ENCODE measurements around the gene ALDH3B2. TPM values are rescaled to one million over a fixed set of nuclear protein-coding genes. Genes with fewer than 3 reads are reported as not detected.

ALDH3B2 gene
- total RNA-seq, 1 experiment from 2014 or later, result not detected

- no peak overlapping the region for H2AFZ ChIP-seq (ENCODE audit: low read depth, low read length, poor library complexity, severe bottlenecking)
- no peak overlapping the region for H3K4me2 ChIP-seq (ENCODE audit: low read length)
- peaks cover 0 to 13% of the 10 kb centered on the region in 2 experiments; a peak in 2 of 4 replicates for H3K4me1 ChIP-seq (ENCODE audit: control insufficient read depth in 1 of 2, insufficient read depth in 2 of 2, low read length in 2 of 2)
- RAD21 ChIA-PET (ENCODE audit: low non-redundant PET in 1 of 2, low total read pairs in 2 of 2, uncharacterized antibody in 2 of 2, unreplicated experiment in 2 of 2), result interaction anchor here in 1 of 2 experiments (0.6 kb wide), 1 partner anchor 223 kb away, joined by 4 read pairs; no protein-coding TSS in a partner anchor
- BruUV-seq (replicated peaks), result no TSS peak
- intact Hi-C loops (cut with micrococcal nuclease), result loop anchor here (10.0 kb wide), 1 partner anchor 159 kb away; no protein-coding TSS in a partner anchor
- no peaks in the 10 kb centered on the region for H4K20me1 ChIP-seq (ENCODE audit: insufficient read depth)
- H3K27me3 ChIP-seq (ENCODE audit: insufficient read depth, low read length), result no peaks in the 10 kb centered on the region
- no peak overlapping the region for H3K9ac ChIP-seq (ENCODE audit: low read length)
- no peaks in the 10 kb centered on the region for H3K36me3 ChIP-seq (ENCODE audit: control insufficient read depth in 1 of 2, insufficient read depth in 2 of 2, low read length in 2 of 2)
- POLR2A ChIA-PET, result no interaction called here
- H3K4me3 ChIP-seq (replicated peaks in 1 of 2; ENCODE audit: low read depth in 1 of 2, low read length in 2 of 2), result no peak overlapping the region
- no peaks in the 10 kb centered on the region for H3K79me2 ChIP-seq (ENCODE audit: insufficient read depth, low read length)
- H3K9me3 ChIP-seq (ENCODE audit: control insufficient read depth in 1 of 2, insufficient read depth in 1 of 2, low read depth in 1 of 2, low read length in 2 of 2), result no peaks in the 10 kb centered on the region; a peak in 2 of 4 replicates
- no peak for ATAC-seq
- no peaks in the 10 kb centered on the region for H3K9me2 ChIP-seq (ENCODE audit: insufficient read depth)
- H3K27ac ChIP-seq (ENCODE audit: low read depth, low read length), result no peak overlapping the region
- no peak for DNase-seq (ENCODE audit: low read depth, low spot score)
- CTCF ChIA-PET, result interaction anchor here (0.9 to 2.5 kb wide), 2 partner anchors 14 to 16 kb away, joined by 3 to 10 read pairs; partner anchors contain the start of gene NUDT8
- peak; percentile 35 for TF ChIP-seq RAD21 (IDR thresholded peaks at IDR 0.05; ENCODE audit: low read depth)
- no peak for TF ChIP-seq YY1 (IDR thresholded peaks at IDR 0.05; ENCODE audit: extremely low read depth, insufficient replicate concordance, low read depth, low read length)
Measured at GRCh38 chr11:67645521-67646461, 28.6 kb downstream of the ALDH3B2 start.

- H4K20me1 ChIP-seq (ENCODE audit: insufficient read depth), result no peaks in the 10 kb centered on the region
- H3K9ac ChIP-seq (ENCODE audit: low read length), result no peak overlapping the region
- H3K4me3 ChIP-seq (replicated peaks in 1 of 2; ENCODE audit: low read depth in 1 of 2, low read length in 2 of 2), result no peak overlapping the region
- ChIA-PET RAD21 (ENCODE audit: low non-redundant PET in 1 of 2, low total read pairs in 2 of 2, uncharacterized antibody in 2 of 2, unreplicated experiment in 2 of 2) (no interaction called here), POLR2A (no interaction called here), CTCF (interaction anchor here (0.6 to 2.5 kb wide), 2 partner anchors 15 to 420 kb away, joined by 3 to 10 read pairs; partner anchors contain the start of gene NUDT8)
- TF ChIP-seq EGR1 (IDR thresholded peaks at IDR 0.05; ENCODE audit: low read depth) (no peak), RAD21 (IDR thresholded peaks at IDR 0.05; ENCODE audit: low read depth) (no peak), CEBPB (IDR thresholded peaks at IDR 0.05; ENCODE audit: low read depth) (no peak), CBX3 (IDR thresholded peaks at IDR 0.05; ENCODE audit: low read depth) (no peak), SIN3A (IDR thresholded peaks at IDR 0.05; ENCODE audit: low read depth) (no peak), EZH2 (IDR thresholded peaks at IDR 0.05) (no peak)
- intact Hi-C loops (cut with micrococcal nuclease), result loop anchor here (10.0 kb wide), 1 partner anchor 160 kb away; no protein-coding TSS in a partner anchor
- peaks cover 0 to 4% of the 10 kb centered on the region in 2 experiments; a peak in 1 of 4 replicates for H3K4me1 ChIP-seq (ENCODE audit: control insufficient read depth in 1 of 2, insufficient read depth in 2 of 2, low read length in 2 of 2)
- no peak overlapping the region for H3K27ac ChIP-seq (ENCODE audit: low read depth, low read length)
- no peaks in the 10 kb centered on the region for H3K79me2 ChIP-seq (ENCODE audit: insufficient read depth, low read length)
- no peaks in the 10 kb centered on the region; a peak in 2 of 4 replicates for H3K9me3 ChIP-seq (ENCODE audit: control insufficient read depth in 1 of 2, insufficient read depth in 1 of 2, low read depth in 1 of 2, low read length in 2 of 2)
- ATAC-seq (no peak), DNase-seq (ENCODE audit: low read depth, low spot score) (no peak)
- no peaks in the 10 kb centered on the region for H3K9me2 ChIP-seq (ENCODE audit: insufficient read depth)
- no peaks in the 10 kb centered on the region for H3K27me3 ChIP-seq (ENCODE audit: insufficient read depth, low read length)
- no peak overlapping the region for H3K4me2 ChIP-seq (ENCODE audit: low read length)
- H3K36me3 ChIP-seq (ENCODE audit: control insufficient read depth in 1 of 2, insufficient read depth in 2 of 2, low read length in 2 of 2), result no peaks in the 10 kb centered on the region
- H2AFZ ChIP-seq (ENCODE audit: low read depth, low read length, poor library complexity, severe bottlenecking), result no peak overlapping the region
- no TSS peak for BruUV-seq (replicated peaks)
Measured at GRCh38 chr11:67644472-67645418, 29.7 kb downstream of the ALDH3B2 start.

Data from HCT116 (cell line).